Measurements from ENCODE around the gene ITGB4.

Gene ITGB4

GRCh38 chr17:75698659-75699058 is 22.6 kb upstream of the ITGB4 start:
- no peak for DNase-seq

DNA sequence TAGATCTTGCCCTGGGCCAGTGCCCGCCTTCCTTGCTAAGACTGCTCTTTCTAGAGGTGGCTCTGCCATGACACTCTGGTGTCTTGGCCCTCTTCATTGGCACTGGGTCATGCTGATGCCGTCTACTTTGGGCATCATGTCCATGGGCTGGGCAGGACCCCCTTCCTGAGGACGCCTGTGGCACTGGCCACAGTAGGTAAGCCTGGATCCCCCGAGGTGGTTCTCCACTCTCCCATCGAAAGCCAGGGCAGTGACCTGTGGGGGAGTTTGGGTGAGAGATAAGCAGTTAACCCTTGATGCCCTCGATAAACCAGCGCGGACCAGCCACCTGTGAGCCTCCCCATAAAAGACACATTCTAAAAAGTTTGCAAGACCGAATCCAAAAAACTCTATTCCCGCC is 20.0 kb upstream of the ITGB4 start:
- DNase-seq = no peak

- no peak for DNase-seq
Measured at GRCh38 chr17:75703191-75703590, 18.1 kb upstream of the ITGB4 start.

DNA sequence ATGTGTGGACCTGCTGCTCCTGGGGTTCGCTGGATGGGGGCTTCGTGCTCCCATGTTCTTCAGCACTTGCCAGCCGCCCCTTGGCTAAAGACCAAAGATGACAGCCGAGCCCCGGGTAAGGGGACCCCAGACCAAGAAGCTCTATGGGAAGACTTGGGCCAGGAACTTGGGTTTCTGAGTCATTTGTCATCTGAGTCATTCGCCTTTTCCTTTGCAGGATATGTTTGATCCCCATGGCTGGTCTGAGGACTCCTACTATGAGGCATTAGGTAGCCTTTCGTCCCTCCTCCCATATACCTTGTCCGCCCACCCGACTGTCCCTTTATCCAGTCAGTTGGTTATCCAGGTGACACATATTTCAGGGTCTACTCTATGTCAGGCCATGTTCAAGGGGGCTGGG is 17.7 kb upstream of the ITGB4 start:
- DNase-seq = no peak

DNA sequence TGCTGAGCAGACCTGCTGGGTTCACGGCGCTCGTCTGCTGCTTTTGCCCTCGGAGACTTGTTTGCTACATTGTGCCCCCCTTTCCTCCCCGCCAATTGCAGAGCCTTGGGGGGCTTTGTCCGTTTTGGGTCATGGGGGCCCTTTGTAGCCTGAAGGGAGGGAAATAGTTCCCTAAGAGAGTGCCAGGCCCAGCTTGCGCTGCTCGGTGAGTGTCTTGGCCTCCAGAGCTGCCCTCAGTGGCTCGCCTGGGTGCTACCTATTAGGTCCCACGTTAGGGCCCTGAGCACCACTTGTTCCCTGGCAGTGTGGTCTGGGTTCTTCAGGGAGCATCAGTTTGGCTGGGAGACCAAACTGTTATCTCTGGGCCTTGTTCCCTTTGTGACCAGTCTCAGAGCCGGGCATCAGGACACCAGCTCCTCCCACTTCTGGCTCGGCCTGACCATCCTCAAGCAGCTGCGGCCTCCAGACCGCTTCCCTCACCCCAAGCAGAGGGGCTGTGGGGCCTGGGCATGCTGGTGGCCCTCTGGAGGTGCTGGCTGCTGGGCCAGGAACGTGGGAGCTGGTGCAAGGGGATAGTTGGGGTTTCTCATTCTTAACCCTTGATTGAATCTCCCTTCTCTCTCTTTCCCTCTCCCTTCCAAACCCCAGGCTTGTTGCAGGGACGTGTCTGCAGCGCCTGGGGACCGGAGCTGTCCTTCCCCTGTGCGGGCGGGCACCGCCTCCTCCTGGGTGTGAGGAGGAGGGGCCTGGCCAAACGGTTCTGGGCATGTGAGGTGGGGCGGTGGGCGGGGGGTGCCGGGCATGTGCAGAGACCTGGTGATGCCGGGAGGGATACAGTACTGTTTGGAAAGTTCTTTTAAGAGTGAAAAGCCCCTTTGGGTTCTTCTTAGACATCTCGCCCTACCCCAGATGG is 16.0 kb upstream of the ITGB4 start:
- no peak for DNase-seq

DNA sequence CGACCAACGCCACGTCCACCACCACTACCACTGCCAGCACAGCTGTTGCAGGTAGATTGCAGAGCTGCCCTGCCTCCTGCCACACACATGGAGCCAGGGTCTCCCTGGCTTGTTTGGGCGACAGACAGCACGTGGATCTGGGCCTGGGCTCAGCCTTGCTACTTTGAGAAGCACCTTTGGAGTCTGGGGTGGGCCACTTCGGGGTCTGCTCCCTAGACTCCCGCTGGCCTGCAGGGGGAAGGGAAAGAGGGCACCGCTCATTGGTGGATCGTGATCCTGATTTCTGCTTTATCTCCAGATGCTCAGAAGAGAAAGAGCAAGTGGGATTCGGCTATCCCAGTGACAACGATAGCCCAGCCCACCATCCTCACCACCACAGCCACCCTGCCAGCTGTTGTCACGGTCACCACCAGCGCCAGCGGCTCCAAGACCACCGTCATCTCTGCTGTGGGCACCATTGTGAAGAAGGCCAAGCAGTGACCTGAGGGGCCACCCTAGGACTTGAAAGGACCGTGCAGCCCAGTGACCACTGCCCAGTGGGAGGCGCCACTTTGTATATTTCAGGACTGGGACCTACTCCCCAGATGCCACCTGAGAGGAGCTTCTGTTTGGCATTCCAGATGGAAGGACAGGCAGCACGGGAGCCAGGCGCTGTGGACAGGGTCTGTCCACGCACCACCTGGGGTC is 15.1 kb upstream of the ITGB4 start:
- DNase-seq = no peak

DNA sequence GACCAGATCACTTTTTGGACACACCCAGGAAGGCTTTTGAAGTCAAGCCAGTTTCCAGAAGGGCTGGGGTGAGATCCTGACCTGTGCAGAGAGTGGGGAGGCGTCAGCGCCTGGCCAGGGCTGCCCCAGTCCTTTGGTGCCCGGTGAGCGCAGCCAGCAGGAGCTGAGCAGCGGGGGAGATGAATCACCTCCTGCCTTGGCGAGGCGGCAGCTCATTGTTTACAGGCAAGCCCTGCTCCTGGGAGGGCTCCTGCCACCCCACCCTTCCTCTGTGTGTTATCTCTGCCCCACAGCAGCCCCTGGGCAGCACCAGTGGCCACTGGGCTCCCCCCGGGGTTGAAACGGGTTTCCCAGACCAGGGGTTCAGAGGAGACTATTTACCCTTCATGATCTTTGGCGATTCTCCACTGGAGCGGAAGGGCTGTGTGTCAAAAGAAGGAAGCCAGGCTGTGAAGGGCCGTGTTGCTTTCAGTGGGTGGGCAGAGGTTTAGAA is 14.1 kb upstream of the ITGB4 start:
- DNase-seq = no peak

GRCh38 chr17:75712446-75712845 is 8.8 kb upstream of the ITGB4 start:
- no peak for DNase-seq

GRCh38 chr17:75719732-75720131 is 1.5 kb upstream of the ITGB4 start:
- no peak for DNase-seq

DNA sequence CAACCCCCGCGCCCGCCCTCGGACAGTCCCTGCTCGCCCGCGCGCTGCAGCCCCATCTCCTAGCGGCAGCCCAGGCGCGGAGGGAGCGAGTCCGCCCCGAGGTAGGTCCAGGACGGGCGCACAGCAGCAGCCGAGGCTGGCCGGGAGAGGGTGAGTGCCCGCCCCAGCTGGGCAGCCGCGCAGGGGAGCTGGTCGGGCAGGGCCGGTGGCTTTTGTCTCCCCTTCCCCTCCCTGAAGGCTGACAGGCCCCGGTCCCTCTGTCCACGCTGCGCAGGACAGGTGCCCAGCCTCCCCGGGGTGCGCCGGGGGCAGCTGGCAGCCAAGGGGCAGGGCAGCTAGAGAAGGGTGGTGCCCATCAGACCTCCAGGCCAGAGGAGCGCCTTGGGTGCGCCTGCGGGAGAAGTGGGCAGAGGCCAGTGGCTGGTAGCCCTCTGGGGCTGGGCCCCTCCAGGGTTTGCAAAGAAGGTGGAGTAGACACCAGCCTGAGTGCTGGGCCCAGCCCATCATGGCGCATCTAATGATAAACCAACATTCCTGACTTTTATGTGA is 278 bp downstream of the ITGB4 start:
- no peak for DNase-seq

GRCh38 chr17:75722076-75722475 is 817 bp downstream of the ITGB4 start:
- DNase-seq = no peak

GRCh38 chr17:75722542-75723095 is 1.4 kb downstream of the ITGB4 start:
- DNase-seq = no peak

GRCh38 chr17:75723171-75723930 is 2.1 kb downstream of the ITGB4 start:
- DNase-seq = peak; percentile 48

- DNase-seq = no peak
Measured at GRCh38 chr17:75724016-75725003, 3.1 kb downstream of the ITGB4 start.

DNA sequence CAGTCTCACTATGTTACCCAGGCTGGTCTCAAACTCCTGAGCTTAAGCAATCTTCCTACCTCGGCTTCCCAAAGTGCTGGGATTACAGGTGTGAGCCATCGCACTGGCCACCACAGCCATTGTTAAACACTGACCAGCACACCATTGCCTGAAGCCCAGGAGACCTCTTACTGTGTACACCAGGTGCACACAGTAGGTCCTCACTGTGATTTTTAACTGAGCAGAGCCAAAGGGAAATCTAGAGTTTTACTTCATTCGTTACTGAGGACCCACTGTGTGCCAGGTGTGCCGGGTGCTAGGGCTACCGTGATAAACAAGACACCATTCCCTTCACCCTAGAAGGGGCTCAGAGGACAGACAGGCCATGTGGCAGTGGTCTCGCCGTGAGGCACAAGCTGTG is 4.2 kb downstream of the ITGB4 start:
- no peak for DNase-seq

- no peak for DNase-seq
Measured at GRCh38 chr17:75727391-75727790, 6.1 kb downstream of the ITGB4 start.

DNA sequence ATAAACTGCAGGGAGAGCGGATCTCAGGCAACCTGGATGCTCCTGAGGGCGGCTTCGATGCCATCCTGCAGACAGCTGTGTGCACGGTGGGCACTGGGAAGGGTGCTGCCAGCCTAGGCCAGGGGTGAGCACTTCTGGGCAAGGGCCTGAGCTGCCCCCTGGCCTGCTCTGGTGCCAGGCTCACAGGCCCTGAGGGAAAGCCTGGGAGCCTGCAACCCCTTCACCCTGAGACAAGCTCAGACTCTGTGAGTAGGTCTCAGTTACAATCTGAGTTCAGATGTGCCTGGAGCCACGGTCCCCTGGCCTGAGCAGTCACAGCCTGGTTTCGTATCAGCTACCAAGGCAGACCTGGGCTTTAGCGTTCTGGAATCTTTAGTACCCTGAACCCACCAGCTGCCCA is 8.1 kb downstream of the ITGB4 start:
- no peak for DNase-seq

GRCh38 chr17:75730065-75730464 is 8.8 kb downstream of the ITGB4 start:
- DNase-seq = no peak

GRCh38 chr17:75731086-75731715 is 9.9 kb downstream of the ITGB4 start:
- DNase-seq = no peak

GRCh38 chr17:75731716-75732498 is 10.6 kb downstream of the ITGB4 start:
- no peak for DNase-seq

Measured in NCI-H146 (cell line).